ENCODE results near the gene SIRT5.

SIRT5 gene

DNA sequence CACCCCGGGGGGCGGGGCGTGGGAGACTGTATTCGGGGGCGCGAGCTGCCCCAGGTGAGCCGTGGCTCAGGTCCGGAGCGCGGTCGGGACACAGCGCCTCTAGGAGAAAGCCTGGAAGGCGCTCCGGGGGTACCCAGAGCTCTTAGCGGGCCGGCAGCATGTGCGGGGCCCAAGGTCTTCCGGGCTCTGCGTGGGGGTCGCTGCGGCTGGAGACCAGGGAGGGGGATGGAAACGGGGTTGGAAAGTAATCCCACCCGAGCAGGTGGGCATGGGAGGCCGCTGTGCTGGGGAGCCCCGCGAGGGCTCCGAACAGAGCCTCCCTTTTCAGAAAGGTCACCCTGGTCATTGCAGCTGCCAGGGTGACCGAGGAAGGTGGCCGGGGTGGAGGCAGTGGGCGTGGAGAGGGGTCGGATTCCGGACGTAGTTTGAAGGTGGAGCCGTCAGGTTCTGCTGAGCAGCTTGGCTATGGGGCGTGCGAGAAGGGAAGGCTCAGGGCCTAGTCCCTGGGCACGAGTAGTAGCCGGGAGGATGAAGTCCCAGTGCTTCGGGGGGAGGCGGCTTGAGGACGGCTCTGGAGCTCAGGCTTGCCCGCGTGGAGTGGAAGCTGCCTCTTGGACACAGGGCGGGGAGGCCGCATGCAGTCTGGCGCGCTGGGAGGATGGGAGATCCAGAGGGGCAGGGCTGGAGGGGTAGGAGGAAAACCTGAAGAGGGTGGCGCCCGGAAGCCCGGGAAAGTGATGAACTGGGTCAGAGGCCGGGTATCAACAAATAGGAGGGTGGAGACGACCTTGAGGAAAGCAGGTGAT, at the start of gene SIRT5:
Gene SIRT5 (plus strand): TSS at position 31 of the 806 bp plus-strand sequence. CDS start 9,510 bp downstream, outside the sequence.
- peak; percentile 82 for DNase-seq

DNA sequence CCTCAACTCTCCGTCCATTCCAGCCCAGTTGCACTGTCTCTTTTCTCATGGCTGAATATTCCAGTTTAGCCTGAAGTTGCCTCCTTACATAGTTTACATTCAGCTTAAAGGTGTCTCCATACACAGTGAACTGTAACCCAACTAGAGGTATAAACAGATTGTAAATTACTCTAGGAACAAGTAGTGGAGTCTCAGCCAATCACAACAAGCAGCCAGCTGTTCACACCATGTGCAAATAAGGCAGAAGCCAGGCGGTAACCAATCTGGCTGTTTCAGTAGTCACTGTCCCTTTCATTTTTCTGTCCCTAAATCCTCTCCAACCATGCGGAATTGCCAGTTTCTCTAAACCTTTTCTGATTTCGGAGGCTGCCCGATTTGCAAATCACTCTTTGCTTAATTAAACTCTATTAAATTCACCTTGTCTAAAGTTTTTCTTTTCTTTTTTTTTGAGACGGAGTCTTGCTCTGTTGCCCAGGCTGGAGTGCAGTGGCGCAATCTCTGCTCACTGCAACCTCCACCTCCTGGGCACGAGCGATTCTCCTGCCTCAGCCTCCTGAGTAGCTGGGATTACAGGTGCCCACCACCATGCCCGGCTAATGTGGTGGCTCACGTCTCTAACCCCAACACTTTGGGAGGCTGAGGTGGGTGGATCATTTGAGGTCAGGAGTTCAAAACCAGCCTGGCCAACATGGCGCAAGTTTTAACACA, 49.4 kb upstream of the SIRT5 start:
- DNase-seq: no peak

DNA sequence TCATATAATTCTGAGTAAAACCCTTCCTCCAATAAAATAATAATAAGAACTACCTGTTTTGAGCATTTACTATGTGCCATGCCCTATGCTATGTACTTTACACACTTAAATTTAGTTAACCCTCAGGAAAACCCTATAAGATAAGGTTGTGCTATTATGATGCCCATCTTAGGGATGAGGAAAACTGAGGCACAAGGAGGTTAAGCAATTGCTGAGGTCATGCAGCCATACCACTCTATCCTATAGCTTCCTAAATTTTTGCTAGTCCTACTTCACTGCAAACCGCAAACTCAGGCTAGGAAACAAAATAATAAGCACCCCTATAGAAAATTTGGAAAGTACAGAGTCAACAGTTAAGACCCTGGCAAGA, 48.1 kb upstream of the SIRT5 start:
- DNase-seq: no peak

DNA sequence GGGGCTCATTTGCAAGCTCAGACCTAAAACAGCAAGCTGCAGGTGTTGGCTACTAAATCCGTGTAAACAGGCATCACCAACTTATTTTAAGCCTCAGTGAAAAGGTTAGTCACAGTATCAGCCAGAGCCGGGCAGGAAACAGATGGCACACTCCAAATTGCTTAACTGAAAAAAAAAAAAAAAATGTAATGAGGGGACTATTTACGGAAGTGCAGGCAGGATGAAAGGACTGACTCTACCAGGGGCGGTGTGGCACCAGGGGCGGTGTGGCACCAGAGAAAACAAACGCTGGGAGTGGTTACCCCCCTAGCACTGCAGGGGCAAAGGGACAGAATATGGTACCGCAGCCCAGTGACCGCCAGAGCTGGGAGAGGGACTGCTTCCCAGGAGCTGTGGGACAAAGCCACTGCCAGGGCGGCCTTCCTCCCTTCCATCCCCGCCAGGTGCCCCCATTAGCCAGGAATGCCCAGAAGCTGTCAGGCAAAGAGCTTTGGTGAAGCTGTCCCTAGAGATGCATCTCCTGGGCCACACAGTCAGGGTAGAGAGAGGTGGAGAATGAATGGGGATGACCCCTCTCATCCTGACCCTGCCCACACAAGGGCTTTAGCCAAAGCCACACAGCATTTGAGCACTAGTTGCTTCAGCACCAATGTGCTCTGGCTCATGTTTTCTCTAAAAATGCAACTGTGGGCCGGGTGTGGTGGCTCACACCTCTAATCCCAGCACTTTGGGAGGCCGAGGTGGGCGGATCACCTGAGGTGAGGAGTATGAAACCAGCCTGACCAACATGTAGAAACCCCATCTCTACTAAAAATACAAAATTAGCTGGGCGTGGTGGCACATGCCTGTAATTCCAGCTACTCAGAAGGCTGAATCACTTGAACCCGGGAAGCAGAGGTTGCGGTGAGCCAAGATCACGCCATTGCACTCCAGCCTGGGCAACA, 47.4 kb upstream of the SIRT5 start:
- peak; percentile 78 for DNase-seq

DNA sequence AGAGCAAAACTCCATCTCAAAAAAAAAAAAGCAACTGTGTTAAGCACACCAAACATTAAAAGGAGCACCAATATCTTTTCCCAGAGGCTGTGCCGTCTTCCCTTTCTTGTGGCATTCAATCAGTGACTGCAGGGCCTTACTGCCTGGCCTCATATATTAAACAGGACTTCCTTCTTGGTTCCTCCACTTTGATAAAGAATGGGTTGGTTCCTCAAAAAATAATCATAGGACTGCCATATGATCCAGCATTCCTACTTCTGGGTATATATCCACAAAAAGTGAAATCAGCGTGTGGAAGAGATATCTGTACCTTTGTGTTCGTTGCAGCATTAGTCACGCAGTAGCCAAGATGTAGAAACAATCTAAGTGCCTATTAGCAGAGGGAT, 46.7 kb upstream of the SIRT5 start:
- no peak for DNase-seq

DNA sequence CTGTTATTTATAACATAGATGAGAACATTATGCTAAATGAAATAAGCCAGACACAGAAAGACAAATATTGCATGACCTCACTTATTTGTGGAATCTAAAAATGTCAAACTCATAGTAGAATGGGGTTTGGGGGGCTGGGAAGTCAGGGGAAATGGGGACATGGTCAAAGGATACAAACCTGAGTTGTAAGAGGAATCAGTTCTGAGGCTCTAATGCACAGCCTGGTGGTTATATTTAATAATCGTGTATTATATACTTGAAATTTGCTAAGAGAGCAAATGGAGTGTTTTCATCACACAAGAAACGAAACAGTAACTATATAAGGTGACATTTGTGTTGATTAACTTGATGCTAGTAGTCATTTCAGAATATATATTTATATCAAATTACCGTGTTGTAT, 46.2 kb upstream of the SIRT5 start:
- DNase-seq: no peak

DNA sequence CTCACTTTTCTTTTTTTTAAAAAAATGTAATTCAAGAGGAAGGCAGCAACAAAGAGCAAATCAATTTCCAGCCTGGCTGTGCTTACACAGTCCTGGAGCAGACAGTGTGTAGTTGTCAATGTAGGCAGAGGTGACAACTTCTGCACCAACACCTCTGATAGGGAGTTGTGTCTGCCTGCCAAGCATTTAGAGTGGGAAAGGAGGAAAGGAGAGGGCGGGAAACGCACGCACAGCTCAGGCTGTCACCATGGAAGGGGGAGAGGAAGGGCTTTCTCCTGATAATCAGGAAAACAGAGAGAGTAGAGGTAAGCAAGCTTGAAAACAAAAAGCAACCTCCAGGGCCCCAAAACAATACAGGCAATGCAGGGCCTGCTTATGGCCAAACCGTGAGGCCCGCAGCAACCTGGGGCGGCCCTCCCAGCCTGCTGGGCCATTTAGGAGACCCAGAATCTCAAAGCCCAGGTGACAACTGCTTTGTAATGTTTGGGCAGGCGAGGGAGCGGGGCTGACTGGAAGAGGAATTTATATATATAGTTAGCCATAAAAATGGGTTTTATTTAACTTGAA, 45.5 kb upstream of the SIRT5 start:
- DNase-seq: no peak

DNA sequence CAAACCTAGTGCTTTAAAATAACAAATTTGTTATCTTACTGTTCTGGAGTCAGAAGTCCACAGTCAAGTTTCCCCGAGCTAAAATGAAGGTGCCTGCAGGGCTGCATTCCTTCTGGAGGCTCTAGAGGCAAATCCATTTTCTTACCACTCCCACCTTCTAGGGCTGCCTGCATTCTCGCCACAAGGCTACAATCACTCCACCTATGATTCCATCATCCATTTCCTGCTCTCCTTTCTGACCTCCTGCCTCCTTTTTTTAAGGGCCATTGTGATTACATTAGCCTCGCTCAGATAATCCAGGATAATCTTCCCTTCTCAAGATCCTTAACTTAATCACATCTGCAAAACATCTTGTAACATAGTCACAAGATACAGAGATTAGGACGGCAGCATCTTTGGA, 42.4 kb upstream of the SIRT5 start:
- no peak for DNase-seq

DNA sequence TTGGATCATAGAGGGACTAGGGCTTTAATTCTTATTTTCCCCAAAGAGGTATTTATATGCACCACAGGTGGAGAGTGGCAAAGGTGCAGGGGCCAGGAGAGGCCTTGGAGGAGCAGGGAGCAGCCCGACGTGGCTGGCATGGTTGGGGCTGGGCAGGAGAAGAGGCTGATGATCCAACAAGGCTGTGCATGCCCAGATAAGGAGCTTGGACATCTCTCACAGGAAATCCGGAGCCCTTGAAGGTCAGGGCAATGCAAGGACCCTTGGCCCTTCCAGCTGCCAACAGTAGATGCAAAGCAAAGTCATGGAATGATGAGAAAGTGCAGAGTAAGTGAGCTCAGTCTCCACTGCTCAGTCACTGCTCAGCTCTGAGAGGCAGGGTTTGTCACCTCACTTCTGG, 39.9 kb upstream of the SIRT5 start:
- no peak for DNase-seq

DNA sequence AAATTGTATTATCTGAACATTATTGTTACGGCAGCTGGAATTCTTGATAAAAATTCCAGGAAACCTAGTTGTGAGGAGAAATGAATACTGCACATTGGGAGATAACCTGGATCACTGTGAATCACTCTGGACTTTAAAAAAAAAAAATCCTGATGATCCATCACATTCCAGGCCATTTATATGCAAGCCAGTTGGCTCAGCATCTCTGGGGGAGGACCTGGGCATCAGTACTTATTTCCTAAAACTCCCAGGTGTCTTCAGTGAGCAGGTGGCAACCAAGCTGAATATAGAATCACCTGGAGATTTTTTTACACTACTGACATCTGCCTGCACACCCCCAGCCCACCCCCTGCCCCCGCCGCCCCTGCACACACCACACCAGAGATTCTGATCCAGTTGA, 39.1 kb upstream of the SIRT5 start:
- DNase-seq: no peak

DNA sequence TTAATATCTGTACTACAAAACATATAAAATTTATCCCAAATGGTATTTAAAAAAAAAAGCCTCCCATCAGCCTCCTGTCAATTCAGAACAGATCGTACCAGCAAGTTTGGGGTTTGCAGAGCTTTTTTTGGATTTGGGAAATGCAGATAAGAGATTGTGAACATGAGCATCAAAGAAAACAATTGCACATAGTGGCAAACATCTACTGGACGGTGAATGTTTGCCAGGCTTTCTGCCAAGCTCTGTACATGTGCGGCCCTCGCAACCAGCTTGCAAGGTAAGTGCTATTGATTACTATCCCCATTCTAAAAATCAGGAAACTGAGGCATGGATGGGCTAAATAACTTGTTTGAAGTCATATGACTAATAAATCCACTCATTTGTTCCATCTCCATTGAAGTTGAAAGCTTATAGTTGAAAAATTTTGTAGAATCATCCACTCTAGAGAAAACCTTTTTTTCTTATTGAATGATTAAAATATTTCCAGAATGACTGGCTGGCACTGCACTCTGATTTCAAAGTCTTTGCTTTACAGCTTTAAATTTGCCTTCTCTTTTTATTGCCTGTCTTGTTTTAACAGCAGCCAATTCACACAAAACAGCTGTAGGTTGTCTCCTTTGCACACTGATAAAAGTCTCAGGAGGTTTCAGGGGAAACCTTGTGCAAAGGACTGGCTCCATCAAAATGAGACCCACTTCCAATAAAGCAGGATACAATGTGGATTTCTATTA, 37.4 kb upstream of the SIRT5 start:
- DNase-seq: no peak

DNA sequence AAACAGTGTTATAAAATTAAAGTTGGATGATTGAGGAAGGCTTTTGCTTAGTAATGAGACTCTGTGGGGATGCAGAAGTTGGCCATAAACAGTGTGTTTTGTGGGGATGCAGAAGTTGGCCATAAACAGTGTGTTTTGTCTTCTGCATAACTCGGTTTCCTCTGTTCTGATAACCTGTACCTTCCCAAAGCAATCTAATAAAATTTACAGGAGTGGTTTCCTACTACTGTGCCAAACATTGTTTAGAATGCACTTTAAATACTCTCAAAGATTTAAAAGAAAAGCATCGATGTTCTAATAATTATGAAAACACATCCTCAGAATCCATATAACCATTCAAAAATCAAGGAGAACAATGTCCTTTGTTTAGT, 36.9 kb upstream of the SIRT5 start:
- DNase-seq: no peak

DNA sequence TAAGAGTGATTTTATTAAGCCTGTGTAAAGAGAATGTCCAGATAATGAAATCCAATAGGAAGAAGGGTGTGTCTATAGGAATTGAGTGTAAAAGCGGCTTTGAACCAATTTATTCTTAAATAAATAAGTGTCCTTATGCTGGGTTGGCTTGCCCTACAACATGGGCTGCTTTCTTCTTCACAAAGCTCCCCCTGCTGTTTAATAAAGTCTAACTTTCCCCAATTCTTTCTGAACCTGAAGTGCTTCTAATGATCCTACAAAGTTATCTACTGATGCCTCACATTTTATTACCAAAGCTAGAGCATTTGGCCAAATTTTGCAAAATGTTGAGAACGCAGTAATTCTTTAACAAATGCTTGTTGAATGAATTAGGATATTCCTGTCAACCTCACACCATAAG, 36.3 kb upstream of the SIRT5 start:
- no peak for DNase-seq

DNA sequence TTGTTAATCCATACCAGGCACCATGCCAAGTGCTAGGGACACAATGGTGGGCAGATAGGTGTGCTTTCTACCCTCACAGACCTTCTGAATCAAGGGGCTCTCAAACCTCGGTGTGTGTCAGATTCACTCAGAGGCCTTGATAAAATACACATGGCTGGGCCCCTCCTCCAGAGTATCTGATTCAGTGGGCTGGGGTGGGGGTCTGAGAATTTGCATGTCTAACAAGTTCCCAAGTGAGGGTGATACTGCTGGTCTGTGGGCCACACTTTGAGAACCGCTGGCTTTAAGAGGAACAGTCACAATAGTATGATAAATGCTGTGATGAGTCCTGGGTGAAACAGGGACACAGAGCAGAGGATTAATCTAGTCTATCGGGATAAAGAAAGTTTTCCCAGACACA, 35.8 kb upstream of the SIRT5 start:
- DNase-seq: no peak

DNA sequence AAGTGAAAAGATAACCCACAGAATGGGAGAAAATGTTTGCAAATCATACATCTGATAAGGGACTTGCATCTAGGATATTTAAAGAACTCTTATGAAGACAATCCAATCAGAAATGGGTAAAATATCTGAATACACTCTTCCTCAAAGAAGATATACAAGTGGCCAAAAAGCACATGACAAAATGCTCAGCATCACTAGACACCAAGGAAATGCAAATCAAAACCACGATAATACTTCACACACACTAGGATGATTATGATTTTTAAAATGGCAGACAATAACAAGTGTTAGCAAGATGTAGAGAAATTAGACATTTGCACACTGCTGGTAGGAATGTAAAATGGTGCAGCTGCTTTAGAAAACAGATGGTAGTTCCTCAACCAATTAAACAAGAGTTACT, 34.8 kb upstream of the SIRT5 start:
- DNase-seq: no peak

DNA sequence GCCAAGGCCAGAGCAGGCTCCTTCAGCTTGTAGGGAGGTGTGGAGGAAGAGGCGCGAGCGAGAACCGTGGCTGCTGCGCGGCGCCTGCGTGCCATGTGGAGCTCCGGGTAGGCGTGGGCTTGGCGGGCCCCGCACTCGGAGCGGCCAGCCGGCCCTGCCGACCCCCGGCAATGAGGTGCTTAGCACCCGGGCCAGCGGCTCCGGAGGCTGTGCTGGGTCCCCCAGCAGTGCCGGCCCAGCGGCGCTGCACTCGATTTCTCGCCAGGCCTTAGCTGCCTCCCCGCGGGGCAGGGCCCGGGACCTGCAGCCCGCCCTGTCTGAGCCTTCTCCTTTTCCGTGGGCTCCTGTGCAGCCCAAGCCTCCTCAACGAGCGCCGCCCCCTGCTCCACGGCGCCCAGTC, 32.9 kb upstream of the SIRT5 start:
- no peak for DNase-seq

DNA sequence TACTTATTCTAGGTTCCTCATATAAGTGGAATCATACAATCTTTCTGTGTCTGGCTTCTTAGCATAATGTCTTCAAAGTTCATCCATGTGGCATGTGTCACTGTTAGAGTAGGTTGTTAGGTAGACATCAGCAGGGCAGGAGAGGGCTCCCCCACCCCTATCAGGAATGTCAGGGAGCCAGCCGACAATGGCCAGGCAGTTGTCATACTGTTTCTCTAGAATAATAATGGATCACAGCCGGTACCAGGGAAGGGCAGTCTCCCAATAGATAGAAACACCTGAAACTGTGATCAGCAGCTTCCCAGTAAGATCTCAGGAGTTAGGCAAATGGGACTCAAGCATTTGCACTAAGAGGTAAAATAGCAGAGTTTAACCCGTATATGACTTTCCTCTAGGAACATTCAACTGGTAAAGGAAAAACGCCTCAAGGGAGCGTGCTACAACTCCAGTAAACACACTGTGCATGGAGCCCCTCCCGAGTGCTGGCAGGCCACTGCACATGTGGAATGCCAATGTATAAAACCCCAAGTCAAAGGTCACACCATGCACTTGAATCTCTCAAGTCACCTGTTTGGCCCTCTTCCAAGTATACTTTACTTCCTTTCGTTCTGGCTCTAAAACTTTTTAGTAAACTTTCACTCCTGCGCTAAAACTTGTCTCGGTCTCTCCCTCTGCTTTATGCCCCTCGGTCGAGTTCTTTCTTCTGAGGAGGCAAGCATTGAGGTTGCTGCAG, 29.8 kb upstream of the SIRT5 start:
- no peak for DNase-seq

DNA sequence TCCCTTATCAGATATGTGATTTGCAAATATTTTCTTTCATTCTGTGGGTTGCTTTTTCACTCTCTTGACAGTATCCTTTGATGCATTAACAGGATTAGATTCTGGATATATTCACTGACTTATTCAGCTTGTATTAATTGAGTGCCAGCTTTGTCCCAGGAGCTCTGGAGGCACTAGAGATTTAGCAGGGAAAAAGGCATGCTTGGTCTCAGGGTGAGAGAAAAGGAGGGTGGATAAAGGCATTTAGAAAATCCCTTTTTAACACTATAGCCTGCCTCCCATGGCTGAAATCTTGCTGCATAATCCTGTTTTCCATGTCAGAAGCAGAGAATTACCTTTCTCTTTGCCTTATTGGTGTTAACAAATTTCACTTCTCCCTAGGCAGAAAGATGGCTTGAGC, 28.5 kb upstream of the SIRT5 start:
- no peak for DNase-seq

DNA sequence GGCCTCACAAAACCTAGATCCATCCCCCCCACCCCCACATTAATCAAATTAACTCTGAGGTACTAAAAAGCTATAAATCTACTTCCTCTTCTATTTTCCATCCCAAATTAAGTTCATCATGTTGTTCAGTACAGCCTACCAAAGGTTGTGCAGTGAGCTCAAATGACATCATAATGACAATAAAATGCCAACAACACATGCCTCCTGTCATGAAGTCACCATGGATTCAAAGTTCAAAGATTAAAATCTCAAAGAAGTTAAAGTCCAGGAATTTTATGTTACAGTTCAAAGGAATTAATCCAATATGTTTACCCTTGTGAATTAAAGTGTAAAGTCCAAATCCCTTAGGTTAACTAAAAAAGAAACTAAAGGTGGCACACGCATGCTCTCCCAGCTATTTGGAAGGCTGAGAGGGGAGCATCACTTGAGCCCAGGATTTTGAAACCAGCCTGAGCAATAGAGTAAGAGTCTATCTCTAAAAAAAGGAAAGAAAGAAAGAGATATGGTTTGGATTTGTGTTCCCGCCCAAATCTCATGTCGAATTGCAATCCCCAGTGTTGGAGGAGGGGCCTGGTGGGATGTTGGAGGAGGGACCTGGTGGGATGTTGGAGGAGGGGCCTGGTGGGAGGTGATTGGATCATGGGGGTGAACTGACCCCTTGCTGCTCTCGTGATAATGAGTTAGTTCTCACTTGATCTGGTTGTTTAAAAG, 25.7 kb upstream of the SIRT5 start:
- DNase-seq: no peak

DNA sequence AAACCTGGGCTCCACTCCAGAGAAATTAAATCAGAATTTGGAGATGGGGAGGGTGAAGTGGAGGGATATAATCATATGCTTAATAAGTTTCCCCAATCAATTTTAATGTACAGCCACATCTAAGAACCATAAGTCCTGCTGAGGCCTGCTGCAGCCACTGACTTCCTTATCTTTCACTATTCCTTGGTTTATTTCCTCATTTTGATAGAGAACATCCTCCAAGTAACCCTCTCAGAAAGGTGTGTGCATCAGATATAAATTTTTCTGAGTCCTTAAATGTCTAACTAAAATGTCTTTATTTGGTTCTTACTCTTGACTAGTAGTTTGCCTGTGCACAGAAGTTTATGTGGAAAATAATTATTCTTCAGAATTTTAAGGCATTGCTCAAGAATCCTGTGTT, 23.7 kb upstream of the SIRT5 start:
- no peak for DNase-seq

DNA sequence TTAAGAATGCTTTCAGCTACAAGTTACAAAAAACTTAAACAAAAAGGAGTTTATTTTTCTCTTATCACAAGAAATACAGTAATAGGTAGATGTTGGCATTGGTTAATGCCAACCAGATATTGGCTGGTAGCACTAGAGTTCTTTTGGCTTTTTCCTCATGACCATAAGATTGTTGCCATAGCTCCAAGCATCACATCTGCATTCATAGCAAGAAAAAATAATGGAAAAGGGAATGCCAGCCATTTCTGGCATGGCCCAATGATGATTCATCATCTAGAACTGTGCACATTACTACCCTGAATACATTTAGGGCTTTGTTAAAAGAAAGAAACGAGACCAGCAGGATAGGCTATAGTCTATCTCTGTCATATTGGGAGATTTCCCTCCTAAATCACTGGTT, 20.8 kb upstream of the SIRT5 start:
- DNase-seq: no peak

Measured in NCI-H1436 treated with DMSO at 0.1 percent for 48 hours (cell line).